HTR-8/SVneo (cell line): Measurements from ENCODE around the gene BORCS5.
"Not testable (repeated sequence)": the region's sequence is repeated elsewhere in the genome, so short reads cannot be mapped to it uniquely, and the experiment has no call there.

Source experiments
- DNase-seq: peaks from one replicate; pipeline ENCODE4 v3.0.0; 2011; ENCODE audit warnings: low spot score, mixed read lengths; ENCODE audit not compliant: insufficient read length
- FAIRE-seq: peaks from 2 replicates; lab custom pipeline; 2011; peaks lifted over from hg19 to GRCh38; lab: Jason Lieb, UNC

Gene BORCS5

GRCh38 chr12:12476857-12477531 is 120.1 kb downstream of the BORCS5 start:
- FAIRE-seq (no peak), DNase-seq (no peak)

GRCh38 chr12:12477532-12477890 is 120.6 kb downstream of the BORCS5 start:
- no peak for FAIRE-seq
- DNase-seq: no peak

GRCh38 chr12:12480074-12480473 is 123.2 kb downstream of the BORCS5 start:
- DNase-seq: no peak
- FAIRE-seq: no peak

GRCh38 chr12:12481631-12482030 is 124.8 kb downstream of the BORCS5 start:
- FAIRE-seq (no peak), DNase-seq (no peak)

GRCh38 chr12:12482150-12482761 is 125.4 kb downstream of the BORCS5 start:
- DNase-seq (no peak), FAIRE-seq (no peak)

GRCh38 chr12:12482959-12483358 is 126.1 kb downstream of the BORCS5 start:
- FAIRE-seq (no peak), DNase-seq (no peak)

- no peak for FAIRE-seq
- no peak for DNase-seq
These were observed 126.6 kb downstream of the BORCS5 start for GRCh38 chr12:12483438-12483837.

GRCh38 chr12:12486661-12487240 is 129.9 kb downstream of the BORCS5 start:
- no peak for FAIRE-seq

GRCh38 chr12:12487490-12487889 is 130.6 kb downstream of the BORCS5 start:
- no peak for DNase-seq
- no peak for FAIRE-seq

More at GRCh38 chr12:12486661-12487240, 129.9 kb downstream of the BORCS5 start:
- no peak for DNase-seq

GRCh38 chr12:12488296-12488695 is 131.4 kb downstream of the BORCS5 start:
- DNase-seq (no peak), FAIRE-seq (no peak)

GRCh38 chr12:12488823-12489550 is 132.1 kb downstream of the BORCS5 start:
- FAIRE-seq (no peak), DNase-seq (no peak)

- no peak for DNase-seq
- no peak for FAIRE-seq
These were observed 134.7 kb downstream of the BORCS5 start for GRCh38 chr12:12491606-12492005.

- no peak for FAIRE-seq
These were observed 135.7 kb downstream of the BORCS5 start for GRCh38 chr12:12492547-12492946.

GRCh38 chr12:12495536-12495935 is 138.7 kb downstream of the BORCS5 start:
- FAIRE-seq (no peak), DNase-seq (no peak)

More at GRCh38 chr12:12492547-12492946, 135.7 kb downstream of the BORCS5 start:
- no peak for DNase-seq

GRCh38 chr12:12498210-12498609 is 141.3 kb downstream of the BORCS5 start:
- no peak for FAIRE-seq

GRCh38 chr12:12499909-12500604 is 143.2 kb downstream of the BORCS5 start:
- FAIRE-seq (no peak), DNase-seq (no peak)

More at GRCh38 chr12:12498210-12498609, 141.3 kb downstream of the BORCS5 start:
- no peak for DNase-seq

- FAIRE-seq (no peak), DNase-seq (no peak)
These were observed 144.2 kb downstream of the BORCS5 start for GRCh38 chr12:12501121-12501520.

GRCh38 chr12:12502130-12502814 is 145.4 kb downstream of the BORCS5 start:
- not testable (repeated sequence) for FAIRE-seq, DNase-seq

GRCh38 chr12:12502815-12503151 is 145.9 kb downstream of the BORCS5 start:
- FAIRE-seq (no peak), DNase-seq (no peak)
